GM18520 (cell line): ENCODE measurements around the gene SCRN2.

Source experiments
- ATAC-seq: cut with Tn5 transposase; IDR thresholded peaks from one replicate; pipeline ENCODE4 v1.9.1; 2021; ENCODE audit not compliant: unreplicated experiment

The SCRN2 gene

GRCh38 chr17:47872019-47872650 is 31.1 kb upstream of the SCRN2 start:
- ATAC-seq, result no peak

- ATAC-seq, result no peak
Observed at GRCh38 chr17:47871048-47871447, 30.0 kb upstream of the SCRN2 start.

GRCh38 chr17:47870056-47870455 is 29.0 kb upstream of the SCRN2 start:
- no peak for ATAC-seq

- ATAC-seq, result no peak
Observed at GRCh38 chr17:47869114-47869513, 28.0 kb upstream of the SCRN2 start.

GRCh38 chr17:47867813-47868533 is 26.9 kb upstream of the SCRN2 start:
- ATAC-seq, result no peak

GRCh38 chr17:47866941-47867340 is 25.9 kb upstream of the SCRN2 start:
- ATAC-seq, result no peak

- ATAC-seq, result no peak
Observed at GRCh38 chr17:47864791-47865216, 23.7 kb upstream of the SCRN2 start.

- no peak for ATAC-seq
Observed at GRCh38 chr17:47862621-47863440, 21.8 kb upstream of the SCRN2 start.

- no peak for ATAC-seq
Observed at GRCh38 chr17:47860386-47860785, 19.3 kb upstream of the SCRN2 start.

- no peak for ATAC-seq
Observed at GRCh38 chr17:47857551-47858455, 16.7 kb upstream of the SCRN2 start.

GRCh38 chr17:47856830-47857229 is 15.8 kb upstream of the SCRN2 start:
- no peak for ATAC-seq

- no peak for ATAC-seq
Observed at GRCh38 chr17:47855737-47856136, 14.7 kb upstream of the SCRN2 start.

- no peak for ATAC-seq
Observed at GRCh38 chr17:47853616-47854015, 12.5 kb upstream of the SCRN2 start.

- no peak for ATAC-seq
Observed at GRCh38 chr17:47852113-47852949, 11.3 kb upstream of the SCRN2 start.

GRCh38 chr17:47851764-47852112 is 10.7 kb upstream of the SCRN2 start:
- ATAC-seq, result no peak

- no peak for ATAC-seq
Observed at GRCh38 chr17:47850692-47851573, 9.9 kb upstream of the SCRN2 start, which contains the start of gene SP6. SP6 (minus strand) TSS chr17:47851163; CDS start chr17:47848429, 2,734 bp downstream.

- no peak for ATAC-seq
Observed at GRCh38 chr17:47850373-47850691, 9.3 kb upstream of the SCRN2 start.

GRCh38 chr17:47848198-47848513 is 7.1 kb upstream of the SCRN2 start:
- ATAC-seq, result no peak
